Activated T-helper 1 cell treated with anti-CD3 and anti-CD28 coated beads, Interleukin-2, amount 50 U/mL, for 16 hours (primary cell): Measurements from ENCODE around the gene PRKAG1.

Source experiments
- DNase-seq, 2 donors: peaks; one replicate each; pipeline ENCODE4 v3.0.0-alpha.2; 2020; ENCODE audit warnings: low read depth in 1 of 2, low spot score in 1 of 2

Gene PRKAG1

GRCh38 chr12:49050507-49051372 lies 32.2 kb upstream of the PRKAG1 start:
- DNase-seq: no peak

- no peak for DNase-seq
Measured at GRCh38 chr12:49049566-49050224, 31.1 kb upstream of the PRKAG1 start.

- DNase-seq: no peak
Measured at GRCh38 chr12:49048953-49049352, 30.4 kb upstream of the PRKAG1 start.

- no peak for DNase-seq
Measured at GRCh38 chr12:49046129-49046895, 27.7 kb upstream of the PRKAG1 start.

GRCh38 chr12:49044660-49045059 lies 26.1 kb upstream of the PRKAG1 start:
- DNase-seq: no peak

- DNase-seq: peak; percentile 60 to 68
Measured at GRCh38 chr12:49043856-49044258, 25.3 kb upstream of the PRKAG1 start.

- no peak for DNase-seq
Measured at GRCh38 chr12:49043241-49043640, 24.7 kb upstream of the PRKAG1 start.

- no peak for DNase-seq
Measured at GRCh38 chr12:49041881-49042484, 23.4 kb upstream of the PRKAG1 start.

- no peak for DNase-seq
Measured at GRCh38 chr12:49041036-49041880, 22.7 kb upstream of the PRKAG1 start.

GRCh38 chr12:49040364-49040855 lies 21.8 kb upstream of the PRKAG1 start:
- no peak for DNase-seq

GRCh38 chr12:49039421-49040363 lies 21.1 kb upstream of the PRKAG1 start:
- DNase-seq: no peak

- DNase-seq: no peak
Measured at GRCh38 chr12:49038291-49038955, 19.8 kb upstream of the PRKAG1 start.

GRCh38 chr12:49037947-49038237 lies 19.3 kb upstream of the PRKAG1 start:
- DNase-seq: no peak

- no peak for DNase-seq
Measured at GRCh38 chr12:49037111-49037946, 18.8 kb upstream of the PRKAG1 start.

GRCh38 chr12:49036029-49036428 lies 17.5 kb upstream of the PRKAG1 start:
- no peak for DNase-seq

- DNase-seq: no peak
Measured at GRCh38 chr12:49034286-49034622, 15.7 kb upstream of the PRKAG1 start.

- DNase-seq: no peak
Measured at GRCh38 chr12:49033611-49034285, 15.2 kb upstream of the PRKAG1 start.
